Pulmonary artery endothelial cell (primary cell): ENCODE data around the gene DUSP23. TPM values are rescaled to one million over a fixed set of nuclear protein-coding genes. Genes with fewer than 3 reads are reported as not detected.

ENCODE experiments used
- DNase-seq: peaks from one replicate; pipeline ENCODE4 v3.0.0-alpha.2; 2011; ENCODE audit warnings: low read depth, low spot score
- total RNA-seq: library from RNA; depleted of rRNA; stranded (reverse); fragments of >200 nt; gene quantifications from 2 replicates; pipeline ENCODE4 v1.2.3, GENCODE V29; 2014

The DUSP23 gene
- total RNA-seq, 1 donor from 2014 or later, result 181 TPM

GRCh38 chr1:159828176-159828575, 47.4 kb downstream of the DUSP23 start:
- no peak for DNase-seq

GRCh38 chr1:159828581-159829272, 48.0 kb downstream of the DUSP23 start:
- no peak for DNase-seq

- DNase-seq, result no peak
Observed at GRCh38 chr1:159829273-159829634, 48.5 kb downstream of the DUSP23 start.

- DNase-seq, result no peak
Observed at GRCh38 chr1:159829822-159830465, 49.2 kb downstream of the DUSP23 start.

- DNase-seq, result no peak
Observed at GRCh38 chr1:159830722-159831121, 50.0 kb downstream of the DUSP23 start.

GRCh38 chr1:159831412-159832141, 50.8 kb downstream of the DUSP23 start:
- no peak for DNase-seq

Other genes with a start within 250 kb of the DUSP23 start
- gene OR10J5, start 245.0 kb upstream of the DUSP23 start, total RNA-seq, result not detected in 2 replicates
- gene APCS, start 193.1 kb upstream of the DUSP23 start, total RNA-seq, result not detected in 2 replicates
- gene CRP, start 66.4 kb upstream of the DUSP23 start, total RNA-seq, result 0.07 TPM in 1 of 2 replicates, not detected in the other
- gene FCRL6, start 21.4 kb downstream of the DUSP23 start, total RNA-seq, result 0.07 TPM in 1 of 2 replicates, not detected in the other
- gene SLAMF8, start 45.9 kb downstream of the DUSP23 start, total RNA-seq, result not detected in 2 replicates
- not detected in 2 replicates for gene VSIG8, start 81.7 kb downstream of the DUSP23 start, total RNA-seq
- 0.32 and 1.4 TPM in 2 replicates for gene CFAP45, start 119.2 kb downstream of the DUSP23 start, total RNA-seq
- gene TAGLN2, start 144.5 kb downstream of the DUSP23 start, total RNA-seq, result 487 and 627 TPM in 2 replicates
- gene IGSF9, start 164.7 kb downstream of the DUSP23 start, total RNA-seq, result 0.04 TPM in 1 of 2 replicates, not detected in the other
- not detected in 2 replicates for gene SLAMF9, start 173.3 kb downstream of the DUSP23 start, total RNA-seq